K562 (cell line): ENCODE data around the gene ZDHHC3.

ENCODE experiments used
- LARP7 ChIP-seq: fragments of 450-650 bp; IDR thresholded peaks from 2 replicates; pipeline ENCODE4 v1.6.1; 2016
- NCOA6 ChIP-seq: fragments of 450-650 bp; IDR thresholded peaks from 2 replicates; pipeline ENCODE4 v1.6.1; 2017; ENCODE audit warnings: mild to moderate bottlenecking
- TEAD2 ChIP-seq: fragments of 450-650 bp; IDR thresholded peaks from 2 replicates; pipeline ENCODE4 v1.6.1; 2016; ENCODE audit warnings: missing genetic modification characterization, control low read depth, missing compliant biosample characterization
- TF ChIP-seq, protein P1 (sequence below): fragments of 450-650 bp; formaldehyde crosslinking; IDR thresholded peaks from 2 replicates; pipeline ENCODE4 v1.4.0; 2020; ENCODE audit warnings: mild to moderate bottlenecking, moderate library complexity

- no peak for TF ChIP-seq LARP7
- TF ChIP-seq, protein P1, sequence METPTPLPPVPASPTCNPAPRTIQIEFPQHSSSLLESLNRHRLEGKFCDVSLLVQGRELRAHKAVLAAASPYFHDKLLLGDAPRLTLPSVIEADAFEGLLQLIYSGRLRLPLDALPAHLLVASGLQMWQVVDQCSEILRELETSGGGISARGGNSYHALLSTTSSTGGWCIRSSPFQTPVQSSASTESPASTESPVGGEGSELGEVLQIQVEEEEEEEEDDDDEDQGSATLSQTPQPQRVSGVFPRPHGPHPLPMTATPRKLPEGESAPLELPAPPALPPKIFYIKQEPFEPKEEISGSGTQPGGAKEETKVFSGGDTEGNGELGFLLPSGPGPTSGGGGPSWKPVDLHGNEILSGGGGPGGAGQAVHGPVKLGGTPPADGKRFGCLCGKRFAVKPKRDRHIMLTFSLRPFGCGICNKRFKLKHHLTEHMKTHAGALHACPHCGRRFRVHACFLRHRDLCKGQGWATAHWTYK (CRISPR knock-in tag), result no peak
- no peak for TF ChIP-seq NCOA6
- TF ChIP-seq TEAD2, result no peak
These were observed 33.6 kb downstream of the ZDHHC3 start for GRCh38 chr3:44942202-44942921.
